GM12864 (cell line): ENCODE measurements around the gene SLC43A1.

Experiments
- DNase-seq: peaks from one replicate; pipeline ENCODE4 v3.0.0-alpha.2; 2011; ENCODE audit warnings: low read depth
- H3K4me3 ChIP-seq: 2 replicates; pipeline ENCODE4 v1.5.1; 2011; ENCODE audit warnings: mild to moderate bottlenecking, low read depth, low read length, control low read depth
- TF ChIP-seq, protein P1 (sequence below): IDR thresholded peaks from 2 replicates; pipeline ENCODE4 v1.5.1; 2011; ENCODE audit warnings: low read depth, mild to moderate bottlenecking, moderate library complexity, low read length, control low read depth, inconsistent platforms; ENCODE audit errors: missing control alignments

The SLC43A1 gene

DNA sequence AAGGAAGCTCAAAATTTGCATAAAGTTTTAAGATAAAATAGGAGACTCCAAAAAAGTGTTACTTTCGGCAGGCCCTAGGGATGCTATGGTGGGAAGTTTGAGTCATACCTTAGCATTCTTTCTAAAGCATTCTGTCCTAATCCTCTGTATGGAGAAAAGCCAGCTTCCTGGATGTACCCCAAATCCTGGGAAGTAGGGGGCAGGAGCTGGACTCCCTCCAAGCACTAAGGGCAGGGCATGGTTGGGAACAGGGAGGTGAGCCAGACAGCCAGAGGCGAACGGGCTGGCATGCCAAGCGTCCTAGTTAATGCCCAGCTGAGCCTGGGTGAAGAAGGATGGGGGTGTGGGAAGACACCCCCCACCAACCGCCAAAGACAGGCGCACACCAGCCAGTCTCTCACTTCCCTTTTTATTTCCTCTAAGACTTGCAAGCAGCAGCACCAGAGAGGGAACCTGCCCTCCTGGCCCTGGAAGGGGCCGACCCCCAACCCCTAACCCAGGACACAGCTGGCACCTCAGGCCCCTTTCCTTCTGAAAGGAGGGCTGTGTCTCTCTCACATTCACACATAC, 31.3 kb downstream of the SLC43A1 start:
- TF ChIP-seq, protein P1, sequence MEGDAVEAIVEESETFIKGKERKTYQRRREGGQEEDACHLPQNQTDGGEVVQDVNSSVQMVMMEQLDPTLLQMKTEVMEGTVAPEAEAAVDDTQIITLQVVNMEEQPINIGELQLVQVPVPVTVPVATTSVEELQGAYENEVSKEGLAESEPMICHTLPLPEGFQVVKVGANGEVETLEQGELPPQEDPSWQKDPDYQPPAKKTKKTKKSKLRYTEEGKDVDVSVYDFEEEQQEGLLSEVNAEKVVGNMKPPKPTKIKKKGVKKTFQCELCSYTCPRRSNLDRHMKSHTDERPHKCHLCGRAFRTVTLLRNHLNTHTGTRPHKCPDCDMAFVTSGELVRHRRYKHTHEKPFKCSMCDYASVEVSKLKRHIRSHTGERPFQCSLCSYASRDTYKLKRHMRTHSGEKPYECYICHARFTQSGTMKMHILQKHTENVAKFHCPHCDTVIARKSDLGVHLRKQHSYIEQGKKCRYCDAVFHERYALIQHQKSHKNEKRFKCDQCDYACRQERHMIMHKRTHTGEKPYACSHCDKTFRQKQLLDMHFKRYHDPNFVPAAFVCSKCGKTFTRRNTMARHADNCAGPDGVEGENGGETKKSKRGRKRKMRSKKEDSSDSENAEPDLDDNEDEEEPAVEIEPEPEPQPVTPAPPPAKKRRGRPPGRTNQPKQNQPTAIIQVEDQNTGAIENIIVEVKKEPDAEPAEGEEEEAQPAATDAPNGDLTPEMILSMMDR = no peak
- no peak overlapping the region for H3K4me3 ChIP-seq
- DNase-seq = no peak

DNA sequence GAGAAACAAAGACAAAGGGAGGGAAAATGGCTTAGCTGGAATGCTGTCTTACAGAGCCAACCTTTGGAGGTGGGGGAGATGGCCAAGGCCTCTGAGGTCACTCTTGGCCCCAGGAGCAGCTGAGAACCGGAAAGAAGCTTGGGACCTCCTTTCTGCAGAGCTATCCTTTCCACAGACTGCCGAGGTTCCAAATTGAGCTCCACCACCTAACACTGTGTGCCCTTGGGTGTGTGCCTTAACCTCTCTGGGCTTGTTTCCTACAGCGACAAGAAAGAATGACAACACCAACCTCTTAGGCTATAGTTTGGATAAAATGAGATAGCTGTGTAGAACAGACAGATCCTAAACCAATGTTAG, 32.0 kb downstream of the SLC43A1 start:
- DNase-seq = no peak
- TF ChIP-seq, protein P1 = no peak
- H3K4me3 ChIP-seq = no peak overlapping the region

DNA sequence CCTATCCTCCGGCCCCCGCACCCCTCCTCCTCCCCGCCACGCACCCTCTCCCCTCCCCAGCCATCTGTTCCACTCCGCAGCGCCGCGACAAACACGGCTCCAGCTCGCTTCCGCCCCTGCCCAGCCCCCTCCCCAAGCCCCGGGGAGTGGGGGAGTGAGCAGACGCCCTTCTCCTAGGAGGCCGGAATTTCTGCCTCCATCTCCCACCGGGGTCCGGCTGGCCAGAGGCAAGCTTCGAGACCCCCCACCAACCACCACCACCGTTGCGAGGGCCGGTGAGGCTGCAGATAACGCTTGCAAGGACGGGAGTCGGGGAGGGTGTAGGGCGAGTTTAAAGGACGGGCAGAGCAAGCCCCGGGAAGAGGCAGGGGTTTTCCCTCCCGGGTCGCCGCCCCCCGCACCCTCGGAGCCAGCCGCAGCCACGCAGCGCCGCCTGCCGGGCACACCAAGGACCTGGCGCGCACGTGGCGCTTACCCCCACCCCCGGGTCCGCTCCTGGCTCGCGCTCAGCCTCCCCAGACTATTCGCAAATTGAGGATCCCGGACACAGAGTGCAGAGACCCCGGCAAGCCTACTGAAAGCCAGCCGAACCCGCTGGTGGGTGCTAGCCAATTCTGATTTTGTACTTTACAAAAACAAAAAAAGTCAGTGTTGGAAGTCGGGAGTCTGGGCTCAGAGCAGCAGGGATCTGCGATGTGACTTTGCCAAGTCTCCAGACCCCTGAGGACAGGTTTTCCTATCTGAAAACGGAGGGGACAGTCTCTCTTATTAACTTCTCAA, 32.5 kb downstream of the SLC43A1 start:
- DNase-seq = no peak
- no peak overlapping the region; the same call in 1 of the 2 replicates for H3K4me3 ChIP-seq
- TF ChIP-seq, protein P1 = peak; percentile 84

DNA sequence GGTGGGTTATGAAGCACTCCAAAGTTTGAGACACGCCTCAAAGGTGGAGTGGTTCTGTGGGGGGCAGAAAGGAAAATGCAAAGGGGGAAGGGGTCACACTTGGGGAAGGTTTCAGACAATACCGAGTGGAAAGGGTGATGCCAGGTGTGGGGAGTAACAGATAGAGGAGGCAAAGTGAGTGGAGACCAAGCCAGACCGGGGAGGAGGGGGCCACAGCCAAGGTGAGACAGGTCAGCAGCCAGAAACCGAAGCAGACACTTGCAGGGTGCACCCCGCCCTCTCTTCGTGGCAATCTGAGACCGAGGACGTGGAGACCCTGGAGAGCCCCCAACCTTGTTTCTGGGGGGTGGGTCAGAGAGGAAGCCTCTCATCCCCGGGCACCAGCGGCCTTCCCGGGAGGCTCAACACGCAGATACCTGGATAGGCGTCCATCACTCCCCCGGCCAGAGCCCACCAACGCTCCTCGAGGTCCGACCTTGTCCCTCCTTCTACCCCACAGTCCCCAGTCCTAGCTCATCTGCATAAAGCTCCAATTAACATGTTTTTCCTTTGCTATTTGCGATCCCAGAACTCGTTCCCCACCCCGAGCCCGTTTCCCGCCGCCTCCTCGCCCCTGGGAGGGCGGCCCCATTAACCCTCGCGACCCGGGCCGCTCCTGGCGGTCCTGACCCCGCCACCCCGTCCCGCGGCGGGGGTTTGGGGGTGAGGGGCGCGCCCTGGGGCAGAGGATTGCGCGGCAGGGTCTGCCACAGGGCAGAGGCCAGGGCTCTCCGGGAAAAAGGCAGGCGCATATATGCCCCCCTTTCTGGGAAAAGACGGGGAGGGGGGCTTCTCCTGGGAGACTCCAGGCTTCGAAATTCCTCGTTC, 33.4 kb downstream of the SLC43A1 start:
- TF ChIP-seq, protein P1 = no peak
- DNase-seq = no peak
- no peak overlapping the region for H3K4me3 ChIP-seq

DNA sequence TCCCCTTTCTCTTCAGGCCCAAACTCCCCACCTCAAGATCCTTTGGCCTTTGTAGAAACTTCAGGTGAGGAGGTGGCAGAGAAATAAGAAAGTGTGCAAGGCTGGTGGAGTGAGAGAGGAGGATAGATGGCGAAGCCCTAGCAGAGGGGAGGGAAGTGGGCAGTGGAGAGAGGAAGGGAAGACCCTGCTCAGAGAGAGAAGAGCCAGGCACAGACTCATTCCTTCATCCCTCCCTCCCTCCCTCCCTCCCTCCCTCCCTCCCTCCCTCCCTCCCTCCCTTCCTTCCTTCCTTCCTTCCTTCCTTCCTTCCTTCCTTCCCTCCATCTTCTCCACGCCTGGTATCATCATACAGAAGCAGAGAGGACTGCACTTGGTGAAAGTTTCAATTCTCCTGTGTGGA, 34.2 kb downstream of the SLC43A1 start:
- no peak overlapping the region for H3K4me3 ChIP-seq
- TF ChIP-seq, protein P1 = no peak
- no peak for DNase-seq

DNA sequence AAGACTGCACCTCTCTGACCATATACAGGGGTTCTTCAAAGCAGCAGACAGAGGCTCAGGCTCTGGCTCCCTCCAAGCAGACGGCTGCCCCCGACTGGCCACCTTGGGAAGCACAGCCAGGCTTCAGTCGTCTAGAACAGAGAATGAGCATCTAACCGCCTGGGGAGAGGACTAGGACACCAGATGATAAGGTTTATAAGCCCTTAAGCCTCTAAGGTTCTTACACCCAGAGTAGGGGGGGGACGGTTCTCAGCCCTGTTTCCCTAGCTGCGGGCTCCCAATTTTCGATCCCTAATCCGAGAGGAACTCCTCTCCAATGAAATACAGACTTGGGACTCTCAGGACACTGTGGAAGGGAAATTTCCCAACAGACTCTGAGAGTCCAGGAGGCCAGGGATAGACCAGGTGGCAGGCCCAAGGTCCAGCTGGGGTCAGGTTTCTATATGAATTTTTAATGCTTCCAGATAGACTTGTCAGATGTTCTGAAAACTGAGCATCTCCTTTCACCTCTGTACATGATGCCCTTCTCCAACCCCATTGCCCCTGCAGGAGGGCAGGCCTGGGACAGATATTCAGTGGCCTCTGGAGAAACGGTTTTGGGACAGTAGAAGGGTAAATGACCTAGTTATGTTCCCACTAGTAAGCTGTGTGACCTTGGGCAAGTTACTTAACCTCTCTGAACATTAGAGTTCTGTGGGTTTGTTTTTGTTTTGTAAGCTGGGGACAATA, 34.9 kb downstream of the SLC43A1 start:
- no peak overlapping the region for H3K4me3 ChIP-seq
- TF ChIP-seq, protein P1 = peak; percentile 81
- DNase-seq = no peak
